Sigmoid colon (tissue), 7 donors: Measurements from ENCODE around the gene SMR3A. TPM values are rescaled to one million over a fixed set of nuclear protein-coding genes. Genes with fewer than 3 reads are reported as not detected.

ENCODE experiments used
- DNase-seq: peaks from one replicate; pipeline ENCODE4 v3.0.0-alpha.2; 2019
- H3K27ac ChIP-seq, 4 donors: fragments of 200-600 bp; sonication (generic); one replicate each; pipeline ENCODE4 v1.5.1; 2016 to 2019; ENCODE audit warnings: mild to moderate bottlenecking in 1 of 4
- H3K27me3 ChIP-seq, 3 donors: fragments of 200-600 bp; sonication (generic); one replicate each; pipeline ENCODE4 v1.5.1; 2019; ENCODE audit warnings: mild to moderate bottlenecking in 1 of 3
- H3K36me3 ChIP-seq, 4 donors: fragments of 200-600 bp; sonication (generic); one replicate each; pipeline ENCODE4 v1.5.1; 2016 to 2019
- H3K4me1 ChIP-seq, 4 donors: fragments of 200-600 bp; sonication (generic); one replicate each; pipeline ENCODE4 v1.5.1; 2017 to 2019
- H3K4me3 ChIP-seq, 4 donors: fragments of 200-600 bp; sonication (generic); one replicate each; pipeline ENCODE4 v1.5.1; 2017 to 2019; ENCODE audit warnings: mild to moderate bottlenecking in 2 of 4, moderate library complexity in 1 of 4
- H3K9me3 ChIP-seq, 4 donors: fragments of 200-600 bp in 3 of 4; sonication (generic) in 3 of 4; one replicate each; pipeline versions ENCODE4 v1.5.1 to v1.6.1; 2013 to 2019
- CTCF ChIP-seq, 4 experiments: fragments of 450-650 bp in 3 of 4; fragments of 200-600 bp in 1 of 4; IDR thresholded peaks; one replicate each; pipeline ENCODE4 v1.5.1; 2016 to 2019; ENCODE audit warnings: antibody characterized with exemption in 4 of 4, mild to moderate bottlenecking in 3 of 4, moderate library complexity in 2 of 4
- EP300 ChIP-seq, 4 donors: sonication (generic); formaldehyde crosslinking; IDR thresholded peaks; one replicate each; pipeline ENCODE4 v1.6.1; 2017; ENCODE audit warnings: antibody characterized with exemption in 4 of 4
- POLR2A ChIP-seq, 2 donors: fragments of 450-650 bp; IDR thresholded peaks; one replicate each; pipeline ENCODE4 v1.6.1; 2016; ENCODE audit warnings: antibody characterized with exemption in 2 of 2, mild to moderate bottlenecking in 2 of 2, moderate library complexity in 2 of 2
- POLR2AphosphoS5 ChIP-seq, 4 donors: sonication (generic); formaldehyde crosslinking; IDR thresholded peaks; one replicate each; pipeline ENCODE4 v1.6.1; 2017; ENCODE audit warnings: antibody characterized with exemption in 4 of 4
- WGBS, 2 donors: extraction: QIAGEN DNeasy Blood & Tissue Kit; methylation state at CpG; one replicate each; pipeline ENCODE4 v1.1.7; 2013; 5-methylcytosine and 5-hydroxymethylcytosine counted together
- intact Hi-C: fragments of 100-400 bp; cut with DNase I; formaldehyde crosslinking; loops from one replicate; pipeline ENCODE4 v1.15.1; 2023
- polyA plus RNA-seq, 3 donors: library from polyadenylated mRNA; stranded (reverse); fragments of 200-250 nt; gene quantifications; one replicate each; pipeline ENCODE4 v1.2.3, GENCODE V29; 2013
- total RNA-seq, 4 donors: library from RNA; depleted of rRNA; stranded (reverse); fragments of >200 nt; gene quantifications; one replicate each; pipeline ENCODE4 v1.1.0, GENCODE V29; 2016
- donor health status: healthy with polysubstance abuse.
- donor health status: Bipolar disorder and iron deficiency.
- donor health status: healthy.

Gene SMR3A
- not detected for total RNA-seq
- not detected for polyA plus RNA-seq

GRCh38 chr4:70360460-70360859 is at the start of gene SMR3A:
SMR3A (plus strand) TSS chr4:70360760; CDS start chr4:70362116, 1,356 bp downstream.
- 67 to 89% methylated on average over 3 of the region's 3 CpGs for WGBS, 2 donors
- H3K27me3 ChIP-seq: no peaks in the 10 kb centered on the region
- no peak within 1 kb of the TSS for H3K4me3 ChIP-seq
- no peaks in the 10 kb centered on the region for H3K36me3 ChIP-seq
- H3K27ac ChIP-seq: no peak within 1 kb of the TSS
- TF ChIP-seq CTCF (IDR thresholded peaks at IDR 0.05) (no peak), POLR2AphosphoS5 (IDR thresholded peaks at IDR 0.05) (no peak), POLR2A (IDR thresholded peaks at IDR 0.05) (no peak), EP300 (IDR thresholded peaks at IDR 0.05) (no peak)
- no peaks in the 10 kb centered on the region for H3K9me3 ChIP-seq
- intact Hi-C loops: no loop called here
- DNase-seq: no peak
- no peaks in the 10 kb centered on the region for H3K4me1 ChIP-seq

GRCh38 chr4:70313736-70314135 is 46.8 kb upstream of the SMR3A start:
- no peak for TF ChIP-seq EP300 (IDR thresholded peaks at IDR 0.05)
- no peak for TF ChIP-seq CTCF (IDR thresholded peaks at IDR 0.05)
- no peak for TF ChIP-seq POLR2AphosphoS5 (IDR thresholded peaks at IDR 0.05)
- no peak for TF ChIP-seq POLR2A (IDR thresholded peaks at IDR 0.05)
- H3K27ac ChIP-seq: no peak overlapping the region
- H3K4me3 ChIP-seq: no peak overlapping the region
- no peaks in the 10 kb centered on the region for H3K9me3 ChIP-seq
- DNase-seq: no peak
- no peaks in the 10 kb centered on the region for H3K27me3 ChIP-seq
- no peaks in the 10 kb centered on the region for H3K36me3 ChIP-seq
- H3K4me1 ChIP-seq: no peaks in the 10 kb centered on the region
- intact Hi-C loops: no loop called here

- Histone ChIP-seq H3K4me3 (no peak overlapping the region), H3K27ac (no peak overlapping the region), H3K27me3 (no peaks in the 10 kb centered on the region), H3K4me1 (no peaks in the 10 kb centered on the region), H3K9me3 (no peaks in the 10 kb centered on the region), H3K36me3 (no peaks in the 10 kb centered on the region)
- no peak for DNase-seq
- intact Hi-C loops: no loop called here
- WGBS, 2 donors: 20 to 53% methylated on average over 1 of the region's 1 CpG
- TF ChIP-seq POLR2AphosphoS5 (IDR thresholded peaks at IDR 0.05) (no peak), POLR2A (IDR thresholded peaks at IDR 0.05) (no peak), CTCF (IDR thresholded peaks at IDR 0.05) (no peak), EP300 (IDR thresholded peaks at IDR 0.05) (no peak)
Measured at GRCh38 chr4:70315928-70316327, 44.6 kb upstream of the SMR3A start.

GRCh38 chr4:70326052-70326451 is 34.5 kb upstream of the SMR3A start:
- H3K27me3 ChIP-seq: no peaks in the 10 kb centered on the region
- WGBS, 2 donors: 83 to 85% methylated on average over 2 of the region's 2 CpGs
- DNase-seq: no peak
- H3K4me1 ChIP-seq: no peaks in the 10 kb centered on the region
- H3K36me3 ChIP-seq: no peaks in the 10 kb centered on the region
- intact Hi-C loops: no loop called here
- no peaks in the 10 kb centered on the region for H3K9me3 ChIP-seq
- TF ChIP-seq POLR2A (IDR thresholded peaks at IDR 0.05): no peak
- TF ChIP-seq EP300 (IDR thresholded peaks at IDR 0.05): no peak
- TF ChIP-seq POLR2AphosphoS5 (IDR thresholded peaks at IDR 0.05): no peak
- no peak for TF ChIP-seq CTCF (IDR thresholded peaks at IDR 0.05)
- no peak overlapping the region for H3K27ac ChIP-seq
- no peak overlapping the region for H3K4me3 ChIP-seq

- H3K27ac ChIP-seq: no peak within 1 kb of the TSS
- H3K27me3 ChIP-seq: no peaks in the 10 kb centered on the region
- DNase-seq: no peak
- intact Hi-C loops: no loop called here
- H3K36me3 ChIP-seq: no peaks in the 10 kb centered on the region
- WGBS, 2 donors: 91 to 92% methylated on average over 3 of the region's 3 CpGs
- TF ChIP-seq CTCF (IDR thresholded peaks at IDR 0.05): no peak
- no peak for TF ChIP-seq POLR2AphosphoS5 (IDR thresholded peaks at IDR 0.05)
- no peak for TF ChIP-seq POLR2A (IDR thresholded peaks at IDR 0.05)
- no peak for TF ChIP-seq EP300 (IDR thresholded peaks at IDR 0.05)
- no peak within 1 kb of the TSS for H3K4me3 ChIP-seq
- H3K9me3 ChIP-seq: no peaks in the 10 kb centered on the region
- H3K4me1 ChIP-seq: no peaks in the 10 kb centered on the region
Measured at GRCh38 chr4:70334681-70335080, 25.9 kb upstream of the SMR3A start, which contains the start of gene CABS1. CABS1 (plus strand) TSS chr4:70334981; CDS start chr4:70335040, 59 bp downstream.
